Naive thymus-derived CD4-positive, alpha-beta T cell (primary cell): ENCODE results near the gene DDX20. TPM values are rescaled to one million over a fixed set of nuclear protein-coding genes. Genes with fewer than 3 reads are reported as not detected.

Experiments
- ATAC-seq: fragments of 150-1000 bp; cut with Tn5 transposase; 2 replicates; pipeline ENCODE4 v1.10.0; 2021; ENCODE audit warnings: mild to moderate bottlenecking, moderate library complexity
- CTCF ChIA-PET: fragments of 350-600 bp; sonication (Branson Sonifier 250); formaldehyde crosslinking; loops from one replicate; lab custom pipeline; 2021; ENCODE audit warnings: antibody characterized with exemption; lab: Charles Lee
- POLR2A ChIA-PET: fragments of 350-600 bp; sonication (Branson Sonifier 250); formaldehyde crosslinking; loops from one replicate; lab custom pipeline; 2021; ENCODE audit warnings: antibody characterized with exemption, inconsistent platforms; lab: Charles Lee
- DNase-seq, 9 donors: peaks; one replicate each; pipeline versions ENCODE4 v3.0.0 to v3.0.0-alpha.2; 2020 to 2022; ENCODE audit warnings: mixed read lengths in 1 of 9
- H3K27ac ChIP-seq: one replicate; pipeline ENCODE4 v1.7.0; 2013; ENCODE audit warnings: mild to moderate bottlenecking, low read depth, low read length, moderate library complexity
- H3K27me3 ChIP-seq, 2 donors: one replicate each; pipeline ENCODE4 v1.7.0; 2013; ENCODE audit warnings: low read length in 2 of 2, mild to moderate bottlenecking in 2 of 2, moderate library complexity in 2 of 2; ENCODE audit not compliant: control insufficient read depth in 2 of 2, insufficient read depth in 2 of 2
- H3K36me3 ChIP-seq, 3 experiments: 1 replicate in 2 of 3; 2 replicates in 1 of 3; pipeline ENCODE4 v1.7.0; 2013; ENCODE audit warnings: low read length in 3 of 3, mild to moderate bottlenecking in 3 of 3, moderate library complexity in 1 of 3; ENCODE audit not compliant: insufficient read depth in 3 of 3, control insufficient read depth in 2 of 3
- H3K4me1 ChIP-seq, 2 donors: one replicate each; pipeline ENCODE4 v1.7.0; 2013; ENCODE audit warnings: low read length in 2 of 2, mild to moderate bottlenecking in 2 of 2, moderate library complexity in 1 of 2; ENCODE audit not compliant: control insufficient read depth in 2 of 2, insufficient read depth in 2 of 2
- H3K4me3 ChIP-seq: 2 replicates; pipeline ENCODE4 v1.7.0; 2013; ENCODE audit warnings: mild to moderate bottlenecking, low read length
- H3K9me3 ChIP-seq, 3 experiments: 1 replicate in 2 of 3; 2 replicates in 1 of 3; pipeline ENCODE4 v1.7.0; 2013; ENCODE audit warnings: low read length in 3 of 3; ENCODE audit not compliant: control insufficient read depth in 2 of 3
- H3K27ac Mint-ChIP-seq, 9 donors: one replicate each; pipeline ENCODE4 v1.8.0; 2020 to 2022; ENCODE audit warnings: mixed read lengths in 9 of 9, mild to moderate bottlenecking in 8 of 9, moderate library complexity in 5 of 9, inconsistent platforms in 2 of 9
- H3K27me3 Mint-ChIP-seq, 5 donors: one replicate each; pipeline ENCODE4 v1.8.0; 2021 to 2022; ENCODE audit warnings: mixed read lengths in 5 of 5, mild to moderate bottlenecking in 1 of 5
- H3K36me3 Mint-ChIP-seq, 5 donors: one replicate each; pipeline ENCODE4 v1.8.0; 2020 to 2022; ENCODE audit warnings: mixed read lengths in 5 of 5, mild to moderate bottlenecking in 3 of 5, inconsistent platforms in 1 of 5
- H3K4me1 Mint-ChIP-seq, 7 donors: one replicate each; pipeline ENCODE4 v1.8.0; 2020 to 2022; ENCODE audit warnings: mixed read lengths in 7 of 7, mild to moderate bottlenecking in 3 of 7, inconsistent platforms in 1 of 7
- H3K4me3 Mint-ChIP-seq, 10 donors: one replicate each; pipeline ENCODE4 v1.8.0; 2020 to 2022; ENCODE audit warnings: mild to moderate bottlenecking in 10 of 10, mixed read lengths in 10 of 10, moderate library complexity in 6 of 10, inconsistent platforms in 2 of 10
- H3K9me3 Mint-ChIP-seq, 11 donors: one replicate each; pipeline ENCODE4 v1.8.0; 2020 to 2022; ENCODE audit warnings: mixed read lengths in 11 of 11, mild to moderate bottlenecking in 4 of 11, inconsistent platforms in 1 of 11, moderate library complexity in 1 of 11
- intact Hi-C, 2 donors: fragments of 100-400 bp; cut with micrococcal nuclease; formaldehyde crosslinking; loops; one replicate each; pipeline ENCODE4 v1.15.1; 2023
- polyA plus RNA-seq, 2 donors: library from polyadenylated mRNA; unstranded; fragments of 300-500 nt; fragmentation: Illumina TruSeq; gene quantifications; one replicate each; pipeline ENCODE4 v1.2.3, GENCODE V29; 2021
- total RNA-seq, 6 experiments: library from RNA in 5 of 6; stranded (reverse) in 5 of 6; gene quantifications; 1 replicate in 5 of 6; 2 replicates in 1 of 6; pipeline ENCODE4 v1.2.3 and lab custom pipeline; 2021 to 2026

Gene DDX20
- total and polyA plus RNA-seq, 7 experiments from 2014 or later: 11.6 to 27.0 (median 18.7) TPM

DNA sequence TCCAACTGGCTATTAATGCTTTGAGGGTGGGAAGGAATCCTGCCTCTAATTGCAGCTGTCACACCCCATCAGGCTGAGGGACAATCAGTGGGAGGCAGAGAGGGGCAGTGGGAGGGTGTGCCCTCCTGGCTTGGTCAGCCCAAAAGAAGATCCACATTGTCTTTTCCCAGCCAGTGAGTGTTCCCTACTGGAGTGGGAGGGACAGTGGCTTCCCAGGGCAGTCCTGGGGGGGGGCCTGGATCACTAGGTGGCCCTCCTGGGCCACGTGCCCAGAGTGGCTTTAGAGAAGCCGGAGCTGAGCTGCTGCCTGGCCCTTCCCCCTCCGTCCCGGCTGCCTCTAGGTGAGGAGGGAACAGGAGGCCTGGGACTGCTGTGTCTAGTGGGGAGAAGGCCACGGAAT, 30.5 kb upstream of the DDX20 start:
- H3K27ac Mint-ChIP-seq: peak overlapping the region in 2 of 9 donors; percentile 17 to 46
- DNase-seq (peak in 1 of 9 donors; percentile 14), ATAC-seq (no peak)
- intact Hi-C loops: no loop called here
- CTCF ChIA-PET: interaction anchor here (0.5 kb wide), 1 partner anchor 695 kb away, joined by 5 read pairs; no protein-coding TSS in a partner anchor
- Histone ChIP-seq H3K27me3 (no peaks in the 10 kb centered on the region), H3K36me3 (no peaks in the 10 kb centered on the region), H3K27ac (no peak overlapping the region), H3K4me3 (no peak overlapping the region), H3K9me3 (no peaks in the 10 kb centered on the region), H3K4me1 (peaks cover 0 to 8% of the 10 kb centered on the region in 2 donors)
- H3K36me3 Mint-ChIP-seq: no peaks in the 10 kb centered on the region
- no peak overlapping the region for H3K4me3 Mint-ChIP-seq
- no peaks in the 10 kb centered on the region for H3K27me3 Mint-ChIP-seq
- POLR2A ChIA-PET: interaction anchor here (0.6 kb wide), 1 partner anchor 17 kb away, joined by 4 read pairs; no protein-coding TSS in a partner anchor
- H3K4me1 Mint-ChIP-seq: peaks cover 6 to 29% (median 19%) of the 10 kb centered on the region in 7 donors
- H3K9me3 Mint-ChIP-seq: no peaks in the 10 kb centered on the region

DNA sequence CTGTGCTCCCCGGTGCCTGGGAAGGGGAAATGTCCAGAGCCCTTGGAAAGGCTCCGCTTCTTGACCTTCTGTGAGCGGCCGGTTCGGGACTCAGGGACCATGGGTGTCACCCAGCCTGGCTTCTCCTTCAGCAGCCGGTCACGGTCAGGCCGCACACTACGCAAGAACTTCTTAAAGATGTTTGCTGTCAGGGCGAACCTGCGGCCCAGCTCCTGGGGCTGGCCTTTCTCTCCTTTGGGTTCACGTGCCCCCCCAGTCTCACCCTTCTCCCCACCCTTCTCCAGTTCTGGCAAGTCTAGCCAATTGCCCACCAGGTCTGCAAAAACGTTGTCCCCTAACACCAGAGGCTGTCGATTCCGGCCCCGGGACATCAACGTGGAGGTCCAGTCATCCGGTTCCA, 28.6 kb upstream of the DDX20 start:
- Histone ChIP-seq H3K36me3 (no peaks in the 10 kb centered on the region), H3K4me3 (no peak overlapping the region), H3K4me1 (peaks cover 0 to 8% of the 10 kb centered on the region in 2 donors), H3K27ac (no peak overlapping the region), H3K27me3 (no peaks in the 10 kb centered on the region), H3K9me3 (no peaks in the 10 kb centered on the region)
- no peaks in the 10 kb centered on the region for H3K9me3 Mint-ChIP-seq
- ATAC-seq (no peak), DNase-seq (peak in 1 of 9 donors; percentile 8)
- H3K4me1 Mint-ChIP-seq: peaks cover 4 to 21% (median 17%) of the 10 kb centered on the region in 7 donors
- H3K27me3 Mint-ChIP-seq: peaks cover 0 to 4% (median 0%) of the 10 kb centered on the region in 5 donors
- H3K36me3 Mint-ChIP-seq: no peaks in the 10 kb centered on the region
- CTCF ChIA-PET: no interaction called here
- intact Hi-C loops: no loop called here
- no peak overlapping the region for H3K4me3 Mint-ChIP-seq
- peak overlapping the region in 1 of 9 donors; percentile 52 for H3K27ac Mint-ChIP-seq
- POLR2A ChIA-PET: no interaction called here

DNA sequence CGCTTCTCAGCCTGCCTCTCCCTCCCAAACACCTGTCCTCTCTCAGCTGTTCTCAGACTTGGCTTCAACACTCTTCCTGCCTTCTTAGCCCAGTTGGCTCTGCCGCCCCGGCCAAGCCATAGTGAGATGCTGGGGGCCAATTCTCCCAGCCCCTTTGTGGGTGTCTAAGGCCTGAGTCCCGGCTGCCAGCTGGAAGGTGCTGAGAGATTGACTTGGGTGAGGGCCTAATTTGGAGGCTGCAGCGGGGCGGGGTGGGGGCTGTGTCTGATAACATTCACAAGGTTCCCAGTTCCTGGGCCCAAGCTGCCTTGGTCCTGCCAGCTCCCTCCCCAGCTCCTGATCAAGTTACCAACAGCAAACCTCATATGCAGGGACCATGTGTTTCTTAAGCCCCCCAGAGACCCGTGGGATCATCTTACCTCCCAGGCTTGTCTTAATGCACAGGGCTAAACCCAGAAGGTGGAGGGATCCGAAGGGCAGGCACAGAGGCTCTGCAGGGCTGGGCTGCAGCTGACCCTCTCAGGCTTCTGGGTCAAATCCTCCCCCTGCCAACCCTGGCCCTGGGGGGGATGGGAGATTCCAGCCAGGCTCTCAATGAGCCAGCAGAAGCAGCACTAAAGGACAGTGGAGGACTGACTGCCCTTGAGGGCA, 26.3 kb upstream of the DDX20 start:
- Mint-ChIP-seq H3K27ac (no peak overlapping the region), H3K4me1 (peaks cover 0 to 10% (median 2%) of the 10 kb centered on the region in 7 donors), H3K9me3 (no peaks in the 10 kb centered on the region), H3K27me3 (peaks cover 0 to 4% (median 0%) of the 10 kb centered on the region in 5 donors), H3K36me3 (no peaks in the 10 kb centered on the region), H3K4me3 (no peak overlapping the region)
- H3K27ac ChIP-seq: no peak overlapping the region
- CTCF ChIA-PET: no interaction called here
- intact Hi-C loops: no loop called here
- H3K9me3 ChIP-seq: no peaks in the 10 kb centered on the region
- no peaks in the 10 kb centered on the region for H3K36me3 ChIP-seq
- H3K4me1 ChIP-seq: no peaks in the 10 kb centered on the region
- ATAC-seq: no peak
- no peaks in the 10 kb centered on the region for H3K27me3 ChIP-seq
- H3K4me3 ChIP-seq: no peak overlapping the region
- POLR2A ChIA-PET: interaction anchor here (1.7 kb wide), 1 partner anchor 9 kb away, joined by 6 read pairs; the partner anchor contains the start of gene INKA2
- peak in 1 of 9 donors; percentile 15 for DNase-seq

DNA sequence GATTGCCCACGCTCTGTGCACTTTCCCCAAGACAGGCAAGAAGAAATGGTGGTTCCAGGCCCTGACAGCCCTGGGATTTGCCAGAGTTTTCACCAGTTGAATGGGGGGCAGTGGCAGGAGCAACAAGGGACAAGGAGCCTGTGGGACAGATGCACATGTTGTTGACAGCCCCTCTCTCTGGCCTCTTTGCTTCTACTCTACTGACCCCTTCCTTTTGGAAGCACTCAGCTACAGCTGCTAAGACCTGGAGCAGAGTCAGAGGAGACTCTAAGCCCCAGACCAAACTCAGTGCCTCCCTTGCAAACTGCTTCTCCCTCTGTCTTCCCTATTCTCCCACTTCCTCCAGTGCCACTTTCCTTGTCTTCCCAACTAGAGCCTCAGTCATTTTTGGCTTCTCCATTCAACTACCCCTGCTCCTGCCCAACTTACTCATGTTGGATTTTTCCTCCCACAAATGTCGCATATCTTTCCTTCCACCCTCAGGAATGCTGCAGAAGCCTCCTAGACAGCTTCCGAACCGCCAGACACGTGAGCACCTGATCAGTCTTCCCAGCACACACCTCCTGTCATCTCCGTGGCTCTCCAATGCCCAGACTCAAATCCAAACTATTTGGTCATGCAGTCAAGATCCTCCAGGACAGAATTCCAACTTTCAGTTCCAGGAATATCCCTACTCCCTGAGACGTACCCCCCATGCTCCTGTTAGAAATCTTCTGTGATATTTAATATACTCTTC, 25.6 kb upstream of the DDX20 start:
- Mint-ChIP-seq H3K27ac (peak overlapping the region in 1 of 9 donors; percentile 21), H3K36me3 (no peaks in the 10 kb centered on the region), H3K4me1 (peaks cover 0 to 10% (median 0%) of the 10 kb centered on the region in 7 donors), H3K27me3 (peaks cover 0 to 4% (median 0%) of the 10 kb centered on the region in 5 donors), H3K4me3 (no peak overlapping the region), H3K9me3 (no peaks in the 10 kb centered on the region)
- intact Hi-C loops: no loop called here
- ChIA-PET POLR2A (interaction anchor here (1.7 kb wide), 1 partner anchor 9 kb away, joined by 6 read pairs; the partner anchor contains the start of gene INKA2), CTCF (no interaction called here)
- H3K27me3 ChIP-seq: no peaks in the 10 kb centered on the region
- H3K4me1 ChIP-seq: no peaks in the 10 kb centered on the region
- no peak for ATAC-seq
- no peaks in the 10 kb centered on the region for H3K9me3 ChIP-seq
- no peak overlapping the region for H3K27ac ChIP-seq
- H3K36me3 ChIP-seq: no peaks in the 10 kb centered on the region
- DNase-seq: peak in 1 of 9 donors; percentile 6
- no peak overlapping the region for H3K4me3 ChIP-seq

DNA sequence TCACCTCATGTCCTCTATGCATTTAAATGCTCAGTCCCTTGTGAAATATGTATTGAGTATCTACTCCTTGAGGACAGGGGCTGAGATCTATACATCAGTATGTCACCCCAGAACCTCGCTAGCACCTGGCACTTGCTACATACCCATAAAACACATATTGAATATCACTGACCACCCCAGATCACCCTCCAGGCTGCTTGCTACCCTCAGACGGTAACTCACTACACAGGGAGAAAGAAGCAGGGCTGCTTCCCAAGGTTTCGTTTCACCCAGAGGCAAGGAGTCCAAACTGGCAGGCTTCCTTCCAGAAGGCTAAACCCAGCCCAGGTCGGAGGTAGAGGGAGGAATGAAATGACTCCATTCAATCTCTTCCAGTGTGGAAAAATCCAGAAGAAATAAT, 25.0 kb upstream of the DDX20 start:
- Mint-ChIP-seq H3K4me3 (no peak overlapping the region), H3K9me3 (no peaks in the 10 kb centered on the region), H3K36me3 (no peaks in the 10 kb centered on the region), H3K27me3 (peaks cover 0 to 4% (median 0%) of the 10 kb centered on the region in 5 donors), H3K27ac (no peak overlapping the region), H3K4me1 (peaks cover 0 to 10% (median 0%) of the 10 kb centered on the region in 7 donors)
- POLR2A ChIA-PET: no interaction called here
- no peaks in the 10 kb centered on the region for H3K9me3 ChIP-seq
- no peak overlapping the region for H3K4me3 ChIP-seq
- no peak overlapping the region for H3K27ac ChIP-seq
- no peaks in the 10 kb centered on the region for H3K27me3 ChIP-seq
- no peaks in the 10 kb centered on the region for H3K36me3 ChIP-seq
- DNase-seq: peak in 1 of 9 donors; percentile 8
- CTCF ChIA-PET: interaction anchor here (0.6 kb wide), 1 partner anchor 42 kb away, joined by 4 read pairs; no protein-coding TSS in a partner anchor
- H3K4me1 ChIP-seq: no peaks in the 10 kb centered on the region
- intact Hi-C loops: no loop called here
- ATAC-seq: no peak

DNA sequence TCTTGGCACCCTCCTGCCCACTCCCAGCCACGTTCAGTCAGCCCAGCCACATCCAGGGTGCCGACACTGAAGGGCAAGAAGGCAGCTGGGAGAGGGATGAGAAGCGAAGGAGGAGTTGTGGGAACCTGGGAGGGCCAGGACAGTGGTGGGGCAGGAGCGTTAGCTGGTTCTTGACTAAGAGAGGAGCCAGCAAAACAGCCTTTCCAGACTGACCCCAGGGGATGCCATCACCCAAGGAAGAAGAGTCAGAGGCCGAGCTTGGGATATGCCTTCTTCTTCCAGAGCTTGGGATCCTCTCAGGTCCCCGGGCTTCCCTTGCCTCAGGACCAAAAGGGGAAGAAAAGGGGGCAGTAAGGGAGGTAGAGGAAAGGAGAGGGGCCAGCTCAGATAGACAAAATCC, 23.7 kb upstream of the DDX20 start:
- H3K27ac ChIP-seq: no peak overlapping the region
- H3K4me1 ChIP-seq: no peaks in the 10 kb centered on the region
- intact Hi-C loops: no loop called here
- peaks cover 0 to 4% (median 0%) of the 10 kb centered on the region in 5 donors for H3K27me3 Mint-ChIP-seq
- POLR2A ChIA-PET: no interaction called here
- no peaks in the 10 kb centered on the region for H3K9me3 Mint-ChIP-seq
- H3K4me3 ChIP-seq: no peak overlapping the region
- no peaks in the 10 kb centered on the region for H3K27me3 ChIP-seq
- H3K36me3 ChIP-seq: no peaks in the 10 kb centered on the region
- no peaks in the 10 kb centered on the region for H3K36me3 Mint-ChIP-seq
- H3K9me3 ChIP-seq: no peaks in the 10 kb centered on the region
- CTCF ChIA-PET: no interaction called here
- peaks cover 0 to 10% (median 0%) of the 10 kb centered on the region in 7 donors for H3K4me1 Mint-ChIP-seq
- DNase-seq: peak in 1 of 9 donors; percentile 16
- no peak for ATAC-seq
- H3K4me3 Mint-ChIP-seq: no peak overlapping the region
- no peak overlapping the region for H3K27ac Mint-ChIP-seq
